Kasumi-1 (cell line): ENCODE measurements around the gene SLC9A3.
"Not testable (repeated sequence)": the region's sequence is repeated elsewhere in the genome, so short reads cannot be mapped to it uniquely, and the experiment has no call there.

Source experiments
- DNase-seq, 2 experiments: peaks; one replicate each; lab custom pipeline; 2025; lab: John Stamatoyannopoulos, UW

SLC9A3 gene

GRCh38 chr5:525916-526315 lies 1.7 kb upstream of the SLC9A3 start:
- no peak for DNase-seq

DNA sequence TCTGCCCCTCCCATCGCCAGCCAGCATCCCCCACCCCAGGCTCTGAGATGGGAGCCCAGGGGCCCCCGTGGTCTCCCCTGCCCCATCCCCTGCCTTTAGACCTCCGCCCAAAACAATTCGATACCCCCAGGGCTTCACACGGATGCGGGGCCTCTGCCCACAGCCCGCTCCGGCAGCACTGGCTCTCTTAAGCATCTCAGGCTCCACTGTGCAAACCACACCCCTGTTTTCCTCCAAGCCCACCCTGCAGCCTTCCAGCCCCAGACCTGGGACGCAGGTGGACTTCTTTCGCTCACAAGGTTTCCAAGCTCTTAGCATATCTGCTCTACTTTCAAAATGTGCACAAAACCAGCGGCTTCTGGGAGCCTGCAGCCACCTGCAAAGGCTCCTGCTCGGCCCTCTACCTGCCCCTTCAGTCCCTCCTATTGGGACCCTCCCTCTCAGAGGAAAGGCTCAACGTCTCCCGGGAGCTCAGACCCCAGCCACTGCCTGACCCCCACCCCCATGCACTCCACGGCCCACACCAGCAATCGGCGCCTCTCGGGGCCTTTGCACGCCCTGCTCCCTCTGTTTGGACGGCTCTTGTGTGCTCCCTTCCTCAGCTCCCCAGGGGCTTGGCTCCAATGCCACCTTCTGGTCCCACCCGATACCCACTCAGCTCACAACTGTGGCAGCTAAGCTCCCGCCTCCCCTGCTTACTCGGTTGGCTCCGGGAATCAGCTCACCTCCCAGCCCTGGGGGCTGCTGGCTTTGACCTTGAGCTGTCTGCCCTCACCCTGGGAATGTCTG lies 918 bp upstream of the SLC9A3 start:
- DNase-seq, result no peak

DNA sequence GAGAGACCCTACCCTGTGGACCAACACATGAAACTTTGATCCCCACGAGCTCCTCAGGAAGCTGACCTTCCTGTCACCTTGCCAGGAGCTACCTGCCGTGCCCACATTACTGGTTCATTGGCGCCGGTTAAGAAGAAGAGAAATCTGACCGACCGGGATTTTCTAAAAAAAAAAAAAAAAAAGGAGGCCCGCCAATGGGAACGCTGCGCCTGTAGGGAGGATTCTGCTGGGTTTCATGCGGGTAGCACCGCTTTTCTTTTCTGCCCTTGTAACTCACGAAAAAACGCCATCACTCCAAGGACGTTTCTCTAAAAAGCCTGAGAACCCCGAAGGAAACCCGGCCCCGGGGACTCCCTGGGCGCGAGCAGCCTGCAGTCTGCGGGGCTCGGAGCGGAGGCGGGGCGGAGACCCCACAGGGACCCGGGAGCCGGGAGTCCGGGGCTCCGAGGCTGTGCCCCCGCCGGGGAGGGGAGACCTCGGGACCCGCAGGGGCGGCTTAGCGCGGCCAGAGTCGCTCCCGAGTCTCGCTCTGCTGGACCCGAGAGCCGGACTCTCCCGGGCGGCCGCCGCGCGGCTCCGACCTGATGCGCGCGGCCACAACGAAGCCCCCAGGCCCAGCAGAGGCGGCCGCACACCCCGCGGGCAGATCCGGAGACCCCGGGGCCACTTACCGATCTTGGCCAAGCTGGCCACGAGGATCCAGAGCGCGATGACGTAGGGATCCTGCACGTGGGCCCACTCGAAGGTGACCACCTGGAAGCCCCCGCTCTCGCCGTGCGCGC lies 617 bp downstream of the SLC9A3 start:
- no peak for DNase-seq

DNA sequence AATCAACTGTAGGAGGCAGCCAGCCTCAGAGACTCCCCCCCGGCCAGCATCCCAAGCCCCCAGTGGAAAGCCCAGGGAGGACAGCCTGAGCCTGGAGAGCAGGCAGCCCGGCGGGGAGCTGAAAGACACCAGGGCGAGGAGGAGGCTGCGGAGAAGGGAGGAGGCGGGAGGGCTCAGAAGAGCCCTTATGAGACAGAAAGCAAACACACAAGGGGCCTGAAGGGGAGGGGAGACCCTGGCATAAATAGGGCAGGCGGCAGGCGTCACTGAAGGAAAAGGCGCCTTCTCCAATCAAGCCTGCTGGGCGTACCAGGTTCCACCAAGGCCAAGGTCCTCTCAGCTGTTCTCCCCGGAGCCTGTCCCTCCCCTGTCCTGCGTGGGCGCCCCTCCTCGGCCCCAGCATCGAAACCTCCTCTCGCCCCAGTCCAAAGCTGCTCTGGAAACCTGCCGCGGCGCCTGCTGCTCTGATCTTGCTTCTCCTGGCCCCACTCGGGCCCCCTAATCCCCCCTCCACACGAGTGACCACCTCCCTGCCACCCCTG lies 1.3 kb downstream of the SLC9A3 start:
- no peak for DNase-seq

DNA sequence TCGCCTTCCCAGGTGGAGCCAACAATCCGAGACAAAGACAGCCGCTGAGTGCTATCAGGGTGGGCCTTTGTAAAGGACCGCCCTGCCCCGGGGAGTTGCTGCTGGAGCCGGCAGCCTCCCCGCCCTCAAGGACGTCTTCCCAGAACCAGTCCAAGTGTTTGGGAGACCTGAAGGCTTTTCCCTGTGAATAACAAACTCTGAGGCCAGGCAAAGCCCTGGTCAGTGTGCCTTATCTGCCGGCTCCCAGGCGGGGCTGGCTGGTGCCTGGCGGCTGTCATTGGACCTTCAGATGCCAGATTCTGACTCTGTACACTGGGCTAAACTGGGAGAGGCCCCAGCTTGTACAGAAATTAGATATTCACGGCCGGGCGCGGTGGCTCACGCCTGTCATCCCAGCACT lies 2.1 kb downstream of the SLC9A3 start:
- DNase-seq, result no peak

- no peak for DNase-seq
These were observed 2.6 kb downstream of the SLC9A3 start for GRCh38 chr5:521680-522079.

- no peak for DNase-seq
These were observed 3.4 kb downstream of the SLC9A3 start for GRCh38 chr5:520850-521226.

- DNase-seq, result no peak
These were observed 3.9 kb downstream of the SLC9A3 start for GRCh38 chr5:520196-520849.

DNA sequence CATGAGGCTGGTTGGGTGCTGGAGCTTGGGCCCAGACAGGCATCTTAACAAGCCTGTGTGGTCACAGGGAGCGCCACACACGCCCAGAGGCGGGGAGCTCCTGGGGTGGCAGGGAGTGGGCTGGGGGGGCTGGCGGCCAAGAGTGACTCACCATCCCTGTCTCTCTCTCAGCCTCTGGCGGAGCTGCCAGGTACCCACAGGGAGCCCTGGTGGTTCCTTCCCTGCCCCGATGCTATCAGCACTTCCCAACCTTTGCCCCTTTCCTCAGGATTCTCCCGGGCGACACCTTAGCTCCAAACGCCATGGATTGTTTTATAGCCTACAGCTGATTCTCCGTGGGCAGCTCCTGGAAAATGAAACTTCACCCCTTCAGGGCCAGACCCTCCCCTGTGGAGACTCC lies 5.5 kb downstream of the SLC9A3 start:
- DNase-seq, result no peak

- DNase-seq, result no peak
These were observed 6.6 kb downstream of the SLC9A3 start for GRCh38 chr5:517535-518100.

GRCh38 chr5:516980-517379 lies 7.3 kb downstream of the SLC9A3 start:
- no peak for DNase-seq

GRCh38 chr5:516338-516925 lies 7.8 kb downstream of the SLC9A3 start:
- DNase-seq, result no peak

DNA sequence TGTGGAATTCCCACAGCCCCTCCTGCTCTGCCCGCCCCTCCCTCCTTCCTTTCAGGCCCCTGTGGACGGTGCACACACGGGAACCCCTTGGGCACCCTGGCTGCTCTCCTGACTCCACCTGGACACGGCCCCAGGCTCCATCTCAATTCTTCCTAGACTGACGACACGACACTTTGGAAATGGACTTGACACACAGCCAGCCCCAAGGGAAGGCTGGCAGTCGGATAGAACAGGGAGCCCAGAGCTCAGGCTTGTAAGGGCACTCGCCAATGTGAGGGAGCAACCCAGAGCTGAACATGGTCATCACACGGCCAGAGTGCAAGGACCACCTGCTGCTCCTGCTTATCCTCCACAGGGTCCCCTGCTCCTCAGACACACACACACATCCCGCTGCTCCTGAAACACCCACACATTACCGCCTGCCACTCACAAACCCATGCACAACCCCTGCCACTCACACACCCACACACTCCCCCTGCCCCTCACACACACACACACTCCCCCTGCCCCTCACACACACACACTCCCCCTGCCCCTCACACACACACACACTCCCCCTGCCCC lies 8.9 kb downstream of the SLC9A3 start:
- DNase-seq, result no peak

DNA sequence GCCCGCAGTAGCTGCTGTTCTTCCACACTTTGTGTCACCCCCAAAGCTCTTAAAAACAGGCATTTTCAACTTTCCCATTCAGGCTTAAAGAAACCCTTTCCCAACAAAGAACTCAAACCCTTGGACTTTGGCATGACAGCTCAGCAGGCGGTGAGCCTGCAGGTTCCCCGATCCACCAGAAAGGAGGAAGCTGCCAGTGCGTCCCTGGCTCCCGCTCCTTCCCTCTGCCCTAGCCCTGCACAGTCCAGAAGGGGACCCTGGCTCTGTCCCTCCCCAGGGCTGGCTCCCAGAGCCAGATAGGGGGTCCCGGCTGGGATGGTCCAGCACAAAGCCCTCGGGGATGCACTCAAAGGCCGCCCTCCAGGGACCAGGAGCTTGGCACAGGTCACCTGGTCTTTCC lies 9.6 kb downstream of the SLC9A3 start:
- no peak for DNase-seq

- no peak for DNase-seq
These were observed 10.2 kb downstream of the SLC9A3 start for GRCh38 chr5:514101-514485.

- DNase-seq, result peak; percentile 42 to 47
These were observed 10.8 kb downstream of the SLC9A3 start for GRCh38 chr5:513216-514100.

- no peak for DNase-seq
These were observed 12.8 kb downstream of the SLC9A3 start for GRCh38 chr5:511476-511875.

GRCh38 chr5:510521-510920 lies 13.7 kb downstream of the SLC9A3 start:
- DNase-seq, result no peak

DNA sequence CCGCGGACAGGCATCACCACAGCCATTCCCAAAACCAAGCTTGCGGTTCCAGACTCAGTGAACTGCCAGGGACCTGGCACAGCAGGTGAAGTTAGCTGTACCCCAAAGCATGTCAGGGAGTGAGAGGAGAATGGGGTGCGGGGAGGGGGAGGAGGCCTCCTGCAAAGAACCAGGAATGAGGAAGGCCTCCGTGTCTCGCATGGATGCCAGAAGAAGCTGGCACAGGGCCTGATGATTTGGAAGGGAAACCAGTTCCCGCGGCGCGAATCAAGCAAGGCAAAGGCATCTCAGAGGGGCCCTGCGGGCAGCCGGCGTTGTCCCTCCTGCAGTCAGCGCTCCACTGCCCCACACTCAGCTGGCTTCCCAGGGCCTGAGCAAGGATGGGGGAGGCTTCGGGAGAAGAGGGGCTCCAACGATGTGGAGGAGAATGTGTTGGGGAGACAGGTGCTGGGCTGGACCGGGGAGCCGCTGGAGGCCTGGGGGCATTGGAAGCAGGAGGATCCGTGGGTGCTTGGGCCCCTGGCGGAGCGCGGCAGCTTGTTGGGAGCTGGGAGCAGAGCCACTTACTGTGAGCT lies 14.6 kb downstream of the SLC9A3 start:
- no peak for DNase-seq

- DNase-seq, result not testable (repeated sequence)
These were observed 16.2 kb downstream of the SLC9A3 start for GRCh38 chr5:507986-508575.
